DOHH2 (cell line): ENCODE measurements around the gene TYMP.
A peak's percentile ranks its signal among the peaks of the same experiment; 100 is the strongest.
"Not testable (repeated sequence)": the region's sequence is repeated elsewhere in the genome, so short reads cannot be mapped to it uniquely, and the experiment has no call there.

Experiments
- H3F3A ChIP-seq: fragments of 200-600 bp; sonication (generic), shearing (Covaris generic); 2 replicates; pipeline ENCODE4 v1.6.0; 2016; ENCODE audit warnings: antibody characterized with exemption, mild to moderate bottlenecking; ENCODE audit not compliant: control insufficient read depth, insufficient read depth
- H3K27ac ChIP-seq: fragments of 200-600 bp; sonication (generic); 2 replicates; pipeline ENCODE4 v1.5.1; 2014; ENCODE audit warnings: low read depth, mild to moderate bottlenecking, low read length, moderate library complexity
- H3K27me3 ChIP-seq: fragments of 200-600 bp; sonication (generic); 2 replicates; pipeline ENCODE4 v1.6.1; 2014; ENCODE audit warnings: mild to moderate bottlenecking, low read length, mixed read lengths; ENCODE audit not compliant: control insufficient read depth
- H3K36me3 ChIP-seq: fragments of 200-600 bp; sonication (generic); 2 replicates; pipeline ENCODE4 v1.6.1; 2014; ENCODE audit warnings: mild to moderate bottlenecking, low read length, moderate library complexity, mixed read lengths; ENCODE audit not compliant: control insufficient read depth
- H3K4me1 ChIP-seq: fragments of 200-600 bp; sonication (generic); 2 replicates; pipeline ENCODE4 v1.6.1; 2014; ENCODE audit warnings: mild to moderate bottlenecking, low read length, mixed read lengths; ENCODE audit not compliant: control insufficient read depth
- H3K4me2 ChIP-seq: fragments of 200-600 bp; sonication (generic); 2 replicates; pipeline ENCODE4 v1.6.0; 2014; ENCODE audit warnings: mild to moderate bottlenecking, low read length, moderate library complexity
- H3K4me3 ChIP-seq: fragments of 200-600 bp; sonication (generic); 2 replicates; pipeline ENCODE4 v1.5.1; 2014; ENCODE audit warnings: mild to moderate bottlenecking, low read length, mixed read lengths
- H3K79me2 ChIP-seq: fragments of 200-600 bp; sonication (generic); 2 replicates; pipeline ENCODE4 v1.6.1; 2014; ENCODE audit warnings: mild to moderate bottlenecking, low read length, mixed read lengths; ENCODE audit not compliant: control insufficient read depth
- H3K9me2 ChIP-seq: fragments of 200-600 bp; sonication (generic); replicated peaks from 2 replicates; pipeline ENCODE4 v1.6.1; 2014; ENCODE audit warnings: mild to moderate bottlenecking, low read length, mixed read lengths; ENCODE audit not compliant: control insufficient read depth
- H3K9me3 ChIP-seq: fragments of 200-600 bp; sonication (generic); 2 replicates; pipeline ENCODE4 v1.6.1; 2014; ENCODE audit warnings: antibody characterized with exemption, low read length, mixed read lengths; ENCODE audit not compliant: control insufficient read depth, insufficient read depth
- H4K20me1 ChIP-seq: fragments of 200-600 bp; sonication (generic); 2 replicates; pipeline ENCODE4 v1.6.0; 2014; ENCODE audit warnings: low read depth, mild to moderate bottlenecking, antibody characterized with exemption, low read length, moderate library complexity; ENCODE audit not compliant: control insufficient read depth, insufficient read depth
- EZH2phosphoT487 ChIP-seq: fragments of 200-600 bp; sonication (generic); IDR thresholded peaks from 2 replicates; pipeline ENCODE4 v1.6.1; 2017; ENCODE audit warnings: borderline replicate concordance, mild to moderate bottlenecking, antibody characterized with exemption, low read length, moderate library complexity, mixed read lengths
- TF ChIP-seq, protein P1 (sequence below): fragments of 200-600 bp; sonication (generic); IDR thresholded peaks from one replicate; pipeline ENCODE4 v1.5.1; 2014; ENCODE audit warnings: antibody characterized with exemption, mild to moderate bottlenecking, low read depth, low read length; ENCODE audit not compliant: poor library complexity, severe bottlenecking

Gene TYMP

DNA sequence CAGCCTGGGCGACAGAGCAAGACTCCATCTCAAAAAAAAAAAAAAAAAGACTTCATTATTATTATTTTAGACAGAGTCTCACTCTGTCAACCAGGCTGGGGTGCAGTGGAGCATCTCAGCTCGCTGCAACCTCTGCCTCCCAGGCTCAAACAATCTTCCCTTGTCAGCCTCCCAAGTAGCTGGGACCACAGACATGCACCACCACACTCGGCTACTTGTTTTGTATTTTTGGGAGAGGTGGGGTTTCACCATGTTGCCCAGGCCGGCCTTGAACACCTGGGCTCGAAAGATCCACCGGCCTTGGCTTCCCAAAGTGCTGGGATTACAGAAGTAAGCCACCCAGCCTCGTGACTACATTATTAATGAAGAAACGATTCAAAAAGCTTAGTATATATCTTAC, 5.3 kb upstream of the TYMP start:
- H3F3A ChIP-seq, result peaks cover 47% of the 10 kb centered on the region
- peaks cover 17% of the 10 kb centered on the region for H3K79me2 ChIP-seq
- H3K9me2 ChIP-seq, result no peaks in the 10 kb centered on the region
- H3K4me3 ChIP-seq, result peak overlapping the region; percentile 54
- TF ChIP-seq, protein P1, sequence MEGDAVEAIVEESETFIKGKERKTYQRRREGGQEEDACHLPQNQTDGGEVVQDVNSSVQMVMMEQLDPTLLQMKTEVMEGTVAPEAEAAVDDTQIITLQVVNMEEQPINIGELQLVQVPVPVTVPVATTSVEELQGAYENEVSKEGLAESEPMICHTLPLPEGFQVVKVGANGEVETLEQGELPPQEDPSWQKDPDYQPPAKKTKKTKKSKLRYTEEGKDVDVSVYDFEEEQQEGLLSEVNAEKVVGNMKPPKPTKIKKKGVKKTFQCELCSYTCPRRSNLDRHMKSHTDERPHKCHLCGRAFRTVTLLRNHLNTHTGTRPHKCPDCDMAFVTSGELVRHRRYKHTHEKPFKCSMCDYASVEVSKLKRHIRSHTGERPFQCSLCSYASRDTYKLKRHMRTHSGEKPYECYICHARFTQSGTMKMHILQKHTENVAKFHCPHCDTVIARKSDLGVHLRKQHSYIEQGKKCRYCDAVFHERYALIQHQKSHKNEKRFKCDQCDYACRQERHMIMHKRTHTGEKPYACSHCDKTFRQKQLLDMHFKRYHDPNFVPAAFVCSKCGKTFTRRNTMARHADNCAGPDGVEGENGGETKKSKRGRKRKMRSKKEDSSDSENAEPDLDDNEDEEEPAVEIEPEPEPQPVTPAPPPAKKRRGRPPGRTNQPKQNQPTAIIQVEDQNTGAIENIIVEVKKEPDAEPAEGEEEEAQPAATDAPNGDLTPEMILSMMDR, result no peak
- TF ChIP-seq EZH2phosphoT487, result no peak
- no peaks in the 10 kb centered on the region for H3K27me3 ChIP-seq
- H3K9me3 ChIP-seq, result no peaks in the 10 kb centered on the region
- H3K27ac ChIP-seq, result peak overlapping the region; percentile 97
- H3K4me1 ChIP-seq, result peaks cover 88% of the 10 kb centered on the region
- H3K36me3 ChIP-seq, result peaks cover 2% of the 10 kb centered on the region; the same call in 1 of the 2 replicates
- H4K20me1 ChIP-seq, result no peaks in the 10 kb centered on the region
- peak overlapping the region; percentile 76 for H3K4me2 ChIP-seq

DNA sequence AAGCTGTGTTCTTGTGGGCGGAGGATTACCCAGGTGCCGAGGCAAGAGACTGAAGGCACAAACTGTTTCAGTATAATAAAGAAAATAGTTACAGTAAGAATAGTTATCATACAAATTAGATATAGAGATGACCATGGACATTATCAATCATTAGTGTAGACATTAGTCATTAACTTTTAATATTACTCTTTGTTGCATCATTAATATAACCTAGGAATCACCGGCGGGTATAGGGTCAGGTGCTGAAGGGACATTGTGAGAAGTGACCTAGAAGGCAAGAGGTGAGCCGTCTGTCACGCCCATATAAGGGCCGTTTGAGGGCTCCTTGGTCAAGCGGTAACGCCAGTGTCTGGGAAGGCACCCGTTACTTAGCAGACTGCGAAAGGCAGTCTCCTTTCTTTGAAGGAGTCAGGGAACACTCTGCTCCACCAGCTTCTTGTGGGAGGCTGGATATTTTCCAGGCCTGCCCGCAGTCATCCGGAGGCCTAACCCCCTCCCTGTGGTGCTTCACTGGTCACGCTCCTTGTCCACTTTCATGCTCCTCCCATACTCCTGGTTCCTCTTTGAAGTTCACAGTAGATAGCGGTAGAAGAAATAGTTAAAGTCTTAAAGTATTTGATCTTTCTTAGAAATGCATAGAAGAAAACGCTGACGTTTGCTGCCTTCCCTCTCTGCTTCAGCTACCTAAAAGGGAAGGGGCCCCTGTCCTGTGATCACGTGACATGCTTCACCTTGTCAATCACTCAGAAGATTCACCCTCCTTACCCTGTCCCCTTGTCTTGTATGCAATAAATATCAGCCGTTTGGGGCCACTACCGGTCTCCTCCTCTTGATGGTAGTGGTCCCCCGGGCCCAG, 4.3 kb upstream of the TYMP start:
- Histone ChIP-seq H3K27ac (peak overlapping the region; percentile 97), H3K79me2 (peaks cover 17% of the 10 kb centered on the region), H3K4me3 (peak overlapping the region; percentile 69), H3K4me1 (peaks cover 83% of the 10 kb centered on the region), H3F3A (peaks cover 42% of the 10 kb centered on the region), H3K4me2 (peak overlapping the region; percentile 94)
- H4K20me1 ChIP-seq, H3K9me3 ChIP-seq, H3K27me3 ChIP-seq, H3K9me2 ChIP-seq, H3K36me3 ChIP-seq: not testable (repeated sequence)

DNA sequence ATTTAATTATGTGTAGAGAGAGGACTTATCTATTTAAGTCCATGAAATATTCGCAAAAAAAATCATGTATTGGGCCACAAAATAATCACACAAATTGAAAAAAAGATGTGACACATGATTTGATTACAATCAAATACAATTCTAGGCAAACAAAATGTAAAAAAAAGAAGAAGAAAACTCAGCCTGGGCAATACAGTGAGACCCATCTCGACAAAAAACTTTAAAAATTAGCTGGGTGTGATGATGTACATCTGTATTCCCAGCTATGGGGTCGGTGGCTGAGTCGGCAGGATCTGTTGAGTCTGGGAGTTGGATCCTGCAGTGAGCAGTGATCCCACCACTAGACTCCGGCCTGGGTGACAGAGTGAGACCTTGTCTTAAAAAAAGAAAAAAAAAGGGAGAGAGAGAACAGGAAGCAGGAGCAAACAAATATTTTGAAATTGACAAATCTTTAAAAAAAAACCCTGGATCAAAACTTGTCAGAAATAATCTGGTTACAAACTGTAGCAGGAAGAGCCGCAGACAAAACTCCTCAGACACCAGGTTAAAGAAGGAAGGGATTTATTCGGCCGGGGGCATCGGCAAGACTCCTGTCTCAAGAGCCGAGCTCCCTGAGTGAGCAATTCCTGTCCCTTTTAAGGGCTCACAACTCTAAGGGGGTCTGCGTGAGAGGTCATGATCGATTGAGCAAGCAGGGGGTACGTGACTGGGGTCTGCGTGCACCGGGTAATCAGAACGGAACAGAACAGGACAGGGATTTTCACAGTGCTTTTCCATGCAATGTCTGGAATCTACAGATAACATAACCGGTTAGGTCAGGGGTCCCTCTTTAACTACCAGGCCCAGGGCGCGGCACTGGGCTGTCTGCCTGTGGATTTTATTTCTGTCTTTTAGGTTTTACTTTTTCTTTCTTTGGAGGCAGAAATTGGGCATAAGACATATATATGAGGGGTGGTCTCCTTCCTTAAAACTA, 3.3 kb upstream of the TYMP start:
- Histone ChIP-seq H3F3A (peaks cover 47% of the 10 kb centered on the region), H3K4me2 (peak overlapping the region; percentile 94), H3K4me1 (peaks cover 73% of the 10 kb centered on the region), H3K4me3 (peak overlapping the region; percentile 91), H3K27ac (peak overlapping the region; percentile 97), H3K9me2 (no peaks in the 10 kb centered on the region), H3K79me2 (peaks cover 17% of the 10 kb centered on the region), H4K20me1 (no peaks in the 10 kb centered on the region), H3K9me3 (no peaks in the 10 kb centered on the region), H3K27me3 (no peaks in the 10 kb centered on the region), H3K36me3 (peaks cover 2% of the 10 kb centered on the region; the same call in 1 of the 2 replicates)
- TF ChIP-seq, protein P1, result no peak
- TF ChIP-seq EZH2phosphoT487, result no peak
